Natural killer cell (primary cell): Measurements from ENCODE around the gene LRRC18. TPM values are rescaled to one million over a fixed set of nuclear protein-coding genes. Genes with fewer than 3 reads are reported as not detected.

Experiments used
- ATAC-seq, 3 donors: fragments of 150-1000 bp in 2 of 3; fragments of 200-7000 bp in 1 of 3; cut with Tn5 transposase; 1 replicate in 1 of 3; 2 replicates in 2 of 3; pipeline ENCODE4 v1.10.0; 2021; ENCODE audit warnings: mild to moderate bottlenecking in 2 of 3, moderate library complexity in 2 of 3
- DNase-seq, 2 donors: peaks; one replicate each; pipeline versions ENCODE4 v3.0.0 to v3.0.0-alpha.2; 2013 to 2021; ENCODE audit warnings: mixed read lengths in 1 of 2
- H3K27ac ChIP-seq: one replicate; pipeline ENCODE4 v1.5.1; 2013; ENCODE audit warnings: mild to moderate bottlenecking, low read length
- H3K27me3 ChIP-seq: one replicate; pipeline ENCODE4 v1.6.1; 2013; ENCODE audit warnings: low read length; ENCODE audit not compliant: control insufficient read depth, insufficient read depth
- H3K36me3 ChIP-seq: one replicate; pipeline ENCODE4 v1.6.1; 2013; ENCODE audit warnings: low read length; ENCODE audit not compliant: control insufficient read depth, insufficient read depth
- H3K4me1 ChIP-seq: one replicate; pipeline ENCODE4 v1.6.1; 2013; ENCODE audit warnings: low read length; ENCODE audit not compliant: control insufficient read depth, insufficient read depth
- H3K4me3 ChIP-seq: one replicate; pipeline ENCODE4 v1.5.1; 2013; ENCODE audit warnings: low read length
- H3K9me3 ChIP-seq: one replicate; pipeline ENCODE4 v1.6.1; 2013; ENCODE audit warnings: low read length; ENCODE audit not compliant: control insufficient read depth, insufficient read depth
- H3K27ac Mint-ChIP-seq, 2 donors: one replicate each; pipeline ENCODE4 v1.8.0; 2022; ENCODE audit warnings: mild to moderate bottlenecking in 2 of 2, mixed read lengths in 2 of 2, moderate library complexity in 1 of 2
- H3K27me3 Mint-ChIP-seq, 2 donors: one replicate each; pipeline ENCODE4 v1.8.0; 2022; ENCODE audit warnings: low read depth in 2 of 2, mixed read lengths in 2 of 2
- H3K36me3 Mint-ChIP-seq: one replicate; pipeline ENCODE4 v1.8.0; 2022; ENCODE audit warnings: mixed read lengths
- H3K4me1 Mint-ChIP-seq, 2 donors: one replicate each; pipeline ENCODE4 v1.8.0; 2022; ENCODE audit warnings: mixed read lengths in 2 of 2
- H3K4me3 Mint-ChIP-seq: one replicate; pipeline ENCODE4 v1.8.0; 2022; ENCODE audit warnings: mild to moderate bottlenecking, moderate library complexity, mixed read lengths
- H3K9me3 Mint-ChIP-seq, 2 donors: one replicate each; pipeline ENCODE4 v1.8.0; 2022; ENCODE audit warnings: mixed read lengths in 2 of 2
- CTCF ChIP-seq: fragments of 200-600 bp; IDR thresholded peaks from one replicate; pipeline ENCODE4 v1.8.0; 2022; ENCODE audit warnings: antibody characterized with exemption
- WGBS: methylation state at CpG from one replicate; pipeline ENCODE4 v1.1.7; 2013; ENCODE audit warnings: missing lambda C conversion rate; ENCODE audit not compliant: insufficient coverage; 5-methylcytosine and 5-hydroxymethylcytosine counted together
- intact Hi-C: fragments of 100-400 bp; cut with micrococcal nuclease; formaldehyde crosslinking; loops from one replicate; pipeline ENCODE4 v1.14.2; 2022
- total RNA-seq, 4 donors: library from RNA; stranded (reverse); fragments of 120-200 nt in 1 of 4; gene quantifications; one replicate each; pipeline versions ENCODE4 v1.2.3 to v1.2.4, GENCODE V29; 2013 to 2022

The LRRC18 gene
- total RNA-seq, 3 donors from 2014 or later (not counting 1 experiment from before 2014, with no cell fraction given), result not detected

DNA sequence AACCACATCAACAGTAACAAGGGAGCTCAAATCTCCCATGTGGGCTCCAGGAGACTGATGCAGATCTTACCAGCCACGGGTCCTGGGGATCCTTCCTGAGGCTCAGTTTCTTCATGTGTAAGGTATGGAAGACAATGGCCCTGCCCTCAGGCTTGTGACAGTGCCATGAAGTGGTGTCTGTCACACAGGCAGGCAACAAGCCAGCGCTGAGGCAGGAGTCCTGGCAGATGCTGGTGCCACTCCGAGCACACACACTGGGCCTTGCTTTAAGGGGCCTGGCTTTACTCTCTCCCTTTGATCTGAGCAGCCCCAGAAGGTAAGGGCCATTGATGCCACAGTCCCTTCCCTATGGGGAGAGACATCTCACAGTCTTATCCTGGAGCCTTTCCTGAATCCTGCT, 28.4 kb upstream of the LRRC18 start:
- Histone ChIP-seq H3K4me1 (no peaks in the 10 kb centered on the region), H3K36me3 (no peaks in the 10 kb centered on the region), H3K27me3 (no peaks in the 10 kb centered on the region), H3K9me3 (no peaks in the 10 kb centered on the region), H3K4me3 (no peak overlapping the region), H3K27ac (no peak overlapping the region)
- no peak for TF ChIP-seq CTCF
- DNase-seq (no peak), ATAC-seq (no peak)
- no peaks in the 10 kb centered on the region for H3K36me3 Mint-ChIP-seq
- H3K27me3 Mint-ChIP-seq, result peaks cover 0 to 10% of the 10 kb centered on the region in 2 donors
- WGBS, result 93% methylated on average over 3 of the region's 3 CpGs
- H3K4me3 Mint-ChIP-seq, result no peak overlapping the region
- intact Hi-C loops, result no loop called here
- no peak overlapping the region for H3K27ac Mint-ChIP-seq
- no peaks in the 10 kb centered on the region for H3K9me3 Mint-ChIP-seq
- no peaks in the 10 kb centered on the region for H3K4me1 Mint-ChIP-seq

- H3K4me1 Mint-ChIP-seq, result no peaks in the 10 kb centered on the region
- Histone ChIP-seq H3K27ac (no peak overlapping the region), H3K27me3 (no peaks in the 10 kb centered on the region), H3K36me3 (no peaks in the 10 kb centered on the region), H3K4me1 (no peaks in the 10 kb centered on the region), H3K9me3 (no peaks in the 10 kb centered on the region), H3K4me3 (no peak overlapping the region)
- H3K36me3 Mint-ChIP-seq, result no peaks in the 10 kb centered on the region
- DNase-seq, result no peak
- 97% methylated on average over 2 of the region's 4 CpGs for WGBS
- H3K9me3 Mint-ChIP-seq, result no peaks in the 10 kb centered on the region
- no peak for TF ChIP-seq CTCF
- ATAC-seq, result no peak
- intact Hi-C loops, result no loop called here
- H3K27ac Mint-ChIP-seq, result no peak overlapping the region
- no peaks in the 10 kb centered on the region for H3K27me3 Mint-ChIP-seq
- no peak overlapping the region for H3K4me3 Mint-ChIP-seq
Observed at GRCh38 chr10:48965460-48965859, 25.8 kb upstream of the LRRC18 start.

GRCh38 chr10:48964038-48964437, 24.4 kb upstream of the LRRC18 start:
- WGBS, result 83% methylated on average over 1 of the region's 1 CpG
- H3K36me3 Mint-ChIP-seq, result no peaks in the 10 kb centered on the region

More at GRCh38 chr10:48964038-48964437, 24.4 kb upstream of the LRRC18 start:
- H3K36me3 ChIP-seq, result no peaks in the 10 kb centered on the region
- H3K4me1 ChIP-seq, result no peaks in the 10 kb centered on the region
- no peaks in the 10 kb centered on the region for H3K27me3 ChIP-seq
- H3K4me3 Mint-ChIP-seq, result no peak overlapping the region
- no peaks in the 10 kb centered on the region for H3K9me3 ChIP-seq
- no peak overlapping the region for H3K27ac Mint-ChIP-seq
- no peaks in the 10 kb centered on the region for H3K9me3 Mint-ChIP-seq
- ATAC-seq (no peak), DNase-seq (no peak)
- no peaks in the 10 kb centered on the region for H3K27me3 Mint-ChIP-seq
- intact Hi-C loops, result no loop called here
- H3K4me1 Mint-ChIP-seq, result no peaks in the 10 kb centered on the region
- H3K4me3 ChIP-seq, result no peak overlapping the region
- no peak overlapping the region for H3K27ac ChIP-seq
- TF ChIP-seq CTCF, result no peak
